SIG-M5 (cell line): Measurements from ENCODE around the gene PPP1R2C.

Experiments used
- DNase-seq: peaks from one replicate; lab custom pipeline; 2025; lab: John Stamatoyannopoulos, UW

Gene PPP1R2C

DNA sequence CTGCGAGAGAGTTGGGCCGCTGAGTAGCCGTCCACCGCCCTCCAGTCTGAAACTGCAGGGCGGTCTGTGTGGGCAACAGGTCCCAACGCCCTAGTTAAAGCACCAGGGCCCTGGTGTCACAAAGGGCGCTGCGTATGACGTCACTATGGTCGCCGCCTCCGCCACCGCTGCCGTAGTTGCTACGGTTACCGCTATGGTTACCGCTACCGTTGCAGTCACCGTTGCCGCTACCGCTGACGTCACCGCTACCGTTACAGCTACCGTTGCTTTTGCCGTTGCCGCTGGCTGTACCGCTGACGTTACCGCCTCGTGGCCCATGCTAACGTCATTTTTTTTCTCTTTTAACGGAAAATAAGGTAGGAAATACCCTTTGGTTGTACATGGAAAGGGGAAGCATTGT lies at the start of gene PPP1R2C:
PPP1R2C (minus strand) TSS at position 68 of the 400 bp plus-strand sequence. CDS start 84 bp downstream, outside the sequence.
- DNase-seq, result no peak

DNA sequence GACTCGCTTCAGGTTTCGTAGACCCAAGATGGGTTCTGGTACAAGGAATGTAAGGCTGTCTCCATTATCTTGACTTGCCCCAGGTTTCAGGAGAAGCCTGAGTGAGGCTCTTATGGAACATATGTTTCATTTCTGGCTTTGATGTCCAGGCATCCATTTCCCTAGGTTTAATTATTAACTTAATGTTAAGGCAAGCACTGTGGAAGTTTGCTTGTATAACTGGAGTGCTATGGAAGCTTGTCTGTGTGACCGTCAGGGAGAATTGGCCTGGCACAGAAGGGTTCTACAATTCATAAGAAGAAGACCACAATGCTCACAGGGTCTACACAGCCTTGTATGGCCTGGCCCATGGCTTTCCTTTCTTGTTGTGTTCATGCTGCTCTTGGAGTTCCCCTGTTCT lies 47.2 kb upstream of the PPP1R2C start:
- no peak for DNase-seq

DNA sequence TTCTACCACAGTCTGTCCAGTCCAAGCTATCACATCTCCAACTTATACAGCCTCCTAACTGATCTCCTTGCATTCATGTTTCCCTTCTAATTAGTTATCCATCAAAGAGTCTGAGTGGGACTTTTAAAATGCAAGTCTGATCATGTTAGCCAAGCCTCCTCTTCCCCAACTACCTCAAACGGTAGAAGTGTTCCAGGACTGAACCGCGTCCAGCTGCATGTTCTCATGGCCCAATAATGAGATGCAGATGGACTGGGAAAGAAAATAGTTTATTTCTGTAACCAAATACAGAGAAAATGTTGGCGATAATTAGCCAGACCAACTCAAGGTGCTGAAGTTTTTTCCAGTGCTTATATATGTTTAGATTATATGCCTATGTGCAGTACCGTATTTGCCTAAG lies 46.6 kb upstream of the PPP1R2C start:
- DNase-seq, result no peak

DNA sequence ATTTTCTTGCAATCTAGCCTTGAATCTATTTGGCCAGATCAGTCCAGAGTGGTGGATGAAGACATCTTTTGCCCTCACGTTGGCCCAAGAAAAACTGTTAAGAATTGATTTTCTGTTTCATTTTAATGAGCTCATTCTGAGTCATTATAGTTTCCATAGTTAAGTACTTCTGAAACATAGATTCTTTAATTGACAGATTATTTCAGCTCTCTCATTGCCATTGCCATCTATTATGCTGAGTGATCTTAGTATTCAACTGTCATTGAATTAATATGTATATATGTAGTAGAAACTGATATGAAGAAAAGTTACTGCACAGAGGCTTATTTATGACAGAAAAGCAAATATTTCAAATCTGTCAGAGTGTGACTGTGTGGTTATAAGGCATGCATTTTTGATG lies 45.5 kb upstream of the PPP1R2C start:
- DNase-seq, result no peak

DNA sequence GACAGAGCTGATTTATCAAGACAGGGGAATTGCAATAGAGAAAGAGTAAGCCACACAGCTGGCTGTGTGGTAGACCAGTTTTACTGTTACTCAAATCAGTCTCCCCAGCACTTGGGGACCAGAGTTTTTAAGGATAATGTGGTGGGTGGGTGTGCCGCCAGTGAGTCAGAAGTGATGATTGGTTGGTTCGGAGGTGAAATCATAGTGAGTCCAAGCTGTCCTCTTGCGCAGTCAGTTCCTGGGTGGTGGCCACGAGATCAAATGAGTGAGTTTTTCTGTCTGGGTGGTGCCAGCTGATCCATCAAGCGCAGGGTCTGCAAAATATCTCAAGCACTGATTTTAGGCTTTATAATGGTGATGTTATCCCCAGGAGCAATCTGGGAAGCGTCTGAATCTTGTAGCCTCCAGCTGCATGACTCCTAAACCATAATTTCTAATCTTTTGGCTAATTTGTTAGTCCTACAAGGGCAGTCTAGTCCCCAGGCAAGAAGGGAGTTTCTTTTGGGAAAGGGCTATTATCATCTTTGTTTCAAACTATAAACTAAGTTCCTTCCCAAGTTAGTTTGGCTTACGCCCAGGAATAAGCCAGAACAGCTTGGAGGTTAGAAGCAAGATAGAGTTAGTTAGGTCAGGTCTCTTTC lies 44.0 kb upstream of the PPP1R2C start:
- no peak for DNase-seq

DNA sequence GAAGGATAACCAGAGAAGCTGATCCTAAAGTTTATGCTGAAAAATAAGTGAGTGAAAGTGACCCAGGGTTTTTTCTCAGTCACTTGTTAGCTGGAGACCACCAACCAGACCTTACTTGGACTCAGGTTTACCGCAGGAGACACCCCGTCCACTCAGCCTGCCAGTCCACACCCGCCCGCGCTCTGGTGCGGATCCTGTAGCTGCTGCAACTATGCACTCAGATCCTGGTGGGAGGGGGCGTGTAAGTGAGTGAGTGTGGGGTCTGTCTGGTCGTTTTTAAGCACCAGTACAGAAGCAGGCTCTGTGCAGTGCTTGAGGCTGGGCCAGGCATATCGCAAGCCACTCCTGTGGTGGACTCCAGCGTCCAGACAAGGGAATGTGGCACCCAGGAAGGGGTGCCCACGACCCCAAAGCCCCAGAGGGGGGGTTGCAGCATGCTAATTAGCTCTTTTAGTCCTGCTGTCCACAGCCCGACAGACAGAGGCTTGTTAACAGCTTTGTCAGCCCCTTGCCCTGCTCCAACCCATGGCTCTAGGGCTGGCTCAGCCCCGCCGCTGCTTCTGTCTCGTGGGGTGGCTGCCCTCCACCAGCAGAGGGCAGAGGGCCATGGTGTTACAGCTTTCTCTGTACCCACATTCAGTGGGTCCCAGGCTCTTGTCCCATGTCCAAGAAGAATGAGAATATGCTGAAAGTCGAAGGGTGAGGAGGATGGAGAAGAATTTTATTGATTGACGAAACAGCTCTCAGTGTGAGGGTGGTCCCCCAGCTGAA lies 40.4 kb upstream of the PPP1R2C start:
- no peak for DNase-seq

DNA sequence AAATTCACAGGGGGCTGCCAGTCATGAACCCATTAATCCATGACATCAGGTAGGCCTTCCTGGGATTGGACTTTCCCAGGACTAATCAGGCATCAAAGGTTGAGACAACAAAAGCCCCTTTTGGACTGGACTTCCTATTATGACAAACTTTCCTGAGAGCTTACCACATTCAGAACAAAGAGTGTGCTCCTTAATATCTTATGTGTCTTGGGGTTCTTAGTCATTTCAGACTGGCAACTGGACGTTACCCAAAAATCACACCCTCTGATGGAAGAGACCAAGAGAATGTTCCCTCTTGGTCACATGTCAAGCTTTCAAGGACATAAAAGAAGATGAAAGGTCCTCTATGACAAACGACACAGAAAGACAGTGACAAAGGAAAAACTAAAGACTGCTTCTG lies 31.6 kb upstream of the PPP1R2C start:
- no peak for DNase-seq

DNA sequence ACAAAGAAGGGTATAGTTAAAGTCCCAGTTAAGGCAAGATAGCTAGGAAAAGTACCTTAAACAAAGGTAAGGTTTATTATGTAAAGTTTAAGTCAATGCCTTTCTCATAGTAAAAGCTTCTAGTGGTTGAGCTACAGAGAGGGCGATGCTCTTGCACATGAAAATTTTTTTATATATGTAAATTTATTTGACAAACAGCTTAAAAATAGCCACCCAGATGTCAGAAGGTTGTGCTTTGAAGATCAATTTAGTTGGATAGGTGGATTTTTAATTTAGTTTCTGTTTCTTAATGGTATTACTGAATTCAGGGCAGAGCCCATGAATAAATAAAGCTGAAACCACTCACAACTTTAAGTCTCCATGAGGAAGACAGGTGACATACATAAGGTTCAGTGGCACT lies 29.4 kb upstream of the PPP1R2C start:
- no peak for DNase-seq

DNA sequence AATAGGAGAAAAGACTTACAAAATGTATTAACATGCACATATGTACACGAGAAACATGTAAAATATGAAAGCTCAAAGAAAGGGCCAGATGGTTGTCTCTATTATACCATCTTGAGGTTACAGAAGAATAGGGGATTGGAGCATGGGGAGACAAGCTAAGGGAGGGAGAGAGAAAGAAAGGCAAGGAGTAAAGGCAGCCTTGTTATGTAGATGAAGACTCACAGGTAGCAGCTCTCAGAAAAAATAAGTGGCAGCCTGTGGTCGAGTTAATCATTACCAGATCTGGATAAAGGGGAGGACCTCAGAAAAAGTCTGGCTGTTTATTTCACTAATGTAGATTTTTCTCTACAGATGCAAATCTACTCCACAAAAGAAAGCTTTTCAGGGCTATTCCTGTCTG lies 26.6 kb upstream of the PPP1R2C start:
- DNase-seq, result no peak

DNA sequence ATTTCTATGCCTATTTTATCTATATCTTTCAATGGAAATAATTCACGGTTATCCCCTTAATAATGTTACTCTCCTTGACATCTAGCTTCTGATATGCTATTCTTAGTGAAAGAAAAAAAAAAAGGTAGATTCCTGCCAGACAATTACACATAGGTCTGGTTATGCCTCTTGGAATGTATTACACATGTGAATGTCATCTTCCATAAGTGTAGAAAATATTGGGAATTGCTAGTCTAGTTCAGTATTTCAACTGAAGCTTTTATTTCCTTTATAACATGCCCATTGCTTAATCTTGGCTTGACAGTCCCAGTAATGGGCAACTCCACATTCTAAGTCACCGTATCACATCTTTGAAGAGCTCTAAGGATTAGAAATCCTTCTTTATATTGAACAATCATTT lies 25.4 kb upstream of the PPP1R2C start:
- no peak for DNase-seq

DNA sequence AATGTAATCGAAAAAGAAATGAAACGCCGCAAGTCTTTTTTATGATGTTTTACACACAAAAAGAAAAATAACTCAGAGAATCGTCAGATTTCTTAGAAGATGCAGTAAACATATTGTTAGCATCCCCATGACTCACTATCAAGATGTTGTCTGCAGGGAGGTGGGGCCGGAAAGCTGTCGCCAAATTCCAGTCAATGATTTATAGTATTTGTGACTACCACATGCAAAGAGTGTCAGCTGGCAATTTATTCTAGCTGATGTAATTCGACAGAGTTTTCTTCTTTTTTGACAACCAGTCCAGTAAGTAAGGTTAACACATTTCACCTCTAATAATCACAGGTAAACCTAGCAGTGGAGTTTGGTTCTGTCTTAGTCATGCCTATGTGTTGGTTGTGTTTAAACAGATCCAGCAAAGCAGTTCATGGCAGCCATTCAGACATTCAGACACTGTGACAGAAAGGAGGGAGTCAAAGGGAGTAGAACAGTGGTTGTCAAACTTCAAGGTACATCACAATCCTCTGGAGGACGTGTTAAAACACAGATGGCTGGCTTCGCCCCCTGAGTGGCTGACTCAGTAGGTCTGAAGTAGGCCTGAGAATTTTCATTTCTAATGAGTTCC lies 19.8 kb upstream of the PPP1R2C start:
- DNase-seq, result no peak

DNA sequence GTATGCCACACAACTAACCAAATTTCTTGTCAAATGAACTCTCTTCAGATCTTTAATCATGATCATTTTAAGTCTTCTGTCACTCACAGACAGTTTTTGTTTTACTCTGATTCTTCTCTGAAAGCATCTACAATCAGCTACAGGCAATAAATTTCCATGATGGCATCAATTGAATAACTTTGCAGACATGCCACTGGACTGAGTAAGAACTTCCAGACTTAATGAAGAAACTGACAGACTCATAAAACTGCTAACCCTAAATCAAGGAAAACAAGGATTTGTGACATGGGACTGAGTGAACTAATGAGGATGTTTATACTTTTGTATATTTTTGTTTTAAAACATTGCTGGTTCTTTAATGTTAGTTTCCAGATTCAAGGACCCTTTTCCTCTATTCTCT lies 5.5 kb upstream of the PPP1R2C start:
- no peak for DNase-seq

DNA sequence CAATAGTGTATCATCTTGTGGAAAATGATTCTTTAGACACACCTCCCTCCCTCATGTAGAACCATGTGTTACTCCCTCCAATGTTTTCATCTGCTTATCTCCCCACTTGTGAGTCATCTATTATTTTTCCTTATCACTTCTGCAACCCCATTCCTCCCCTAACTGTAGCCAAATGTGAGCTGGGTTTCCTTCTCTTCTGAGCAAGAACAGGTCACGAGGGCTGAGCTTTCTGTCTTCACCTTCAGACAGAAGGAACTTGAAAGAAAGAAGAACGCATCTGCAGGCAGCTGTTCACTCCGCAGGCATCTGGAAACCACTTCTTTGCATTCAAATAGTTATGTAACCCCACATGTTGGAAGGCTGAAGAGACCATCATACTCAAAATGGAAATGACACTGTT lies 1.8 kb downstream of the PPP1R2C start:
- no peak for DNase-seq

DNA sequence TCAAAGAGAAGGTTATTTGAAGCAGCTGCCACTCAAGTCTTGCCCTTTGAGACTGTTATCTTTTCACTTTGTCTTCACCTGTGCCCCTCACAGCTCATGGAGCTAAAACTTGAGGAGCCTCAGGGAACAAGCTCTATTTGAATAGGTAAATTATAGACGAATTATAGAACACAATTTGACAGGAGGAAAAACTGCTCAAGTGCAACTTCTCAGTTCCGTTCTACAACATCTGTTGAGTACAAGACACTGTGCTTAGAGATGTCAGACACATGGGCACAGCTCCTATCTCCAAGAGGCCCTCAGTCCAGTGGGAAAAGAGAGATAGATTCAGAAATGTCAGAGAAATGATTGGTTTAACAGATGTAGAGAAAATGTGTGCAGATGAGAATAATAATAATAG lies 5.1 kb downstream of the PPP1R2C start:
- DNase-seq, result no peak

DNA sequence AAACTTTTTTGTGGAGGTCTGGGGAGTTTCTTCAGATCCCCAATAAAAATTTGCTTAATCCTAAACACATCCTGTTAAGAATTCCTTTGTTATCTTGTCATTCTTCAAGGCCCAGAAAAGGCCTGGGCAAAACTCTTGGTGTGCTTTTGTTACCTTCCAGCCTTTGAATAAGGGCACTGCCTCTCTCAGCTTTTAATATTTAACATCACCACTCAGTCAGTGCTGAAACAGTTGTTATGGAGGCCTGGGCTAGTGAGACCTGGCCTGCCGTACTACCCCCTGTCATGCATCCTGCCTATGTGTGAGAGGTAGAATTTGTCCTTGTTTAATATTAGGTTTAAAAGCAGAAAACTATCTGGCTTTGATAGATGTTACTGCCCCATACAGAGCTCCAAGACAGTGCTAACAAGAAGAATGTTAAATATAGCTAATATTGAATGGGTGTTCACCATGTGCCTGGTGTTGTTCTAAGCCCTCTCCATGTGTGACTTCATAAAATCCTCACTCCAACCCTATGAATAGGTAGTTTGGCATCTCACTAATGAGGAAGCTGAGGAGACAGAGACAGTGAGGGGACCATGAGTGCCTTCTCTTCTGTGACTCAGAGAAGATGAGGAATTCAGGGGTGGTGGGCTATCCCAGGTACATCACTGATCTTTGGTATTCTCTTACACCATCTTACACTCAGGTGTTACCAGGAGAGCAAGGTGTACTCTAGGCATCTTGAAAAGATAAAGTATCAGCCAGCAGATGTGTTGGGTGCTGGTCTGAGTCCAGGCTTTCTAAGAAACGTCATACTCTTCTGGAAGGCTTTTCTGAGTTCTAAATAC lies 6.2 kb downstream of the PPP1R2C start:
- no peak for DNase-seq

DNA sequence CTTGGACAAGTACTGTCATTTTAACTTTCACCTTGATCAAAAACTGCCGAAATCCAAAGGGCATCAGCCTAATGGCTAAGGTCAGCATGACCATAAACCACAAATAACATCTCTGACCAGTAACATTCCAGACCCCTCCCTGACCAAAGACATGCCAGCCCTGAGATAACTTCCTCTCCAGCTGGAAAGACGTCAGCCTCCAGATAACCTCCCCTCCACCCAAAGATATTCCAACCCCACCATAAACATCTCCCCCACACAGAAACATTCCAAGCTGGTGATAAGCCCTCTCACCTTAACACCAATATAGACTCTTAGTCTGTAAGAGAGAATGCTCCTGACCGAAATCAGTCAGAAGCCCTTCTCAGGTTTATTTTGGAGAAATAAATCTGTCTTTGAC lies 7.4 kb downstream of the PPP1R2C start:
- DNase-seq, result no peak

DNA sequence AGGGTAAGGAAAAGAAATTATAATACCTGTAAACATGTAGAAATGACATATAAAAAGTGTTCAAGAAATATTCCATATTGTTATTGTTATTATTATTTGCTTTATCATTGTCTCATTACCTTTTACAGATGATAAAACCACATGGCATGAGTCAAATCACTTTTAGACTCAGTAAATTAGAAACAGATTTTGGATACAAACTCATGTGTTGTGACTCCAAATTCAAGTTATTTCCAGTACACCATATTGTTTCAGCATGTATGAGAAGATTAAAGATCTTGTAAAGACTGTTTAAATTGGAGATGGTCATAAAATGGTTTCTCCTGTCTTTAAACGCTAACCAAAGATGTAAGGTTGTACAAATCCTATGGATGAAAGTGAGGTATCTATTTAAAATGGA lies 18.1 kb downstream of the PPP1R2C start:
- DNase-seq, result no peak

DNA sequence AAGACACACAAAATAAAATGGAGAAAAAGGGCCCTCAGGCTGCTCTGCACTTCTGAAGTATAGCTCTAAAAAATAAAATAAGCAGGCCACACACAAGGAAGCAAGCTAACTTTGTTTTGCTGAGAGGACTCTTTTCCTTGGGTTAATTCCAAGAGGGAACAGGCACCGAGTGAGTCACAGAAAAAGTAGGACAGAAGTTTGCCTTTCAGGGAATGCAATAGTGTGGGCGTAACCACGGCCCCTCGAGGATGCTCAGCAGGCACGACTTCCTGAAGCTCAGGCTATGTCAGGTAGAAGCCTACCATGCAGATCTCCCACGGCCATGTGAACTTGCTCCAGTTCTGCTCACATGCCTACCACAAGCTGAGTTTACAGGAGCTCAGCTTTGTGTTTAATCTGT lies 22.1 kb downstream of the PPP1R2C start:
- no peak for DNase-seq

DNA sequence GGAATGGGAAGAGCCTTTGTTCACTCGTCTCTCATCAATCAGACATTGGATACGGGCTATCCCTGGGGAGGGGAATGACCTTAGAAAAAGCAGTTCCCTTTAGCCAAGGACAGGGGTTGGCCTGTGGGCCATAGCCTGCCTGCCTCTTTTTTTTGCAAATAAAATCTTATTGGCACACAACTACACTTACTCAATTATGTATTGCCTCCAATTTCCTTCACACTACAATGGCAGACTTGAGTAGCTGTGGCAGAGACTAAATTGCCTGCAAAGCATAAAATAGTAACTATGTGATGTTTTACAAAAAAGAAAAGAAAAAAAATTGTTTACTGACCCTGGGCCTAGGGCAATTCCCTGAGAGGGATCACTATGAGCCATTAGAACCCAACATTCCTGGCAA lies 23.4 kb downstream of the PPP1R2C start:
- no peak for DNase-seq

DNA sequence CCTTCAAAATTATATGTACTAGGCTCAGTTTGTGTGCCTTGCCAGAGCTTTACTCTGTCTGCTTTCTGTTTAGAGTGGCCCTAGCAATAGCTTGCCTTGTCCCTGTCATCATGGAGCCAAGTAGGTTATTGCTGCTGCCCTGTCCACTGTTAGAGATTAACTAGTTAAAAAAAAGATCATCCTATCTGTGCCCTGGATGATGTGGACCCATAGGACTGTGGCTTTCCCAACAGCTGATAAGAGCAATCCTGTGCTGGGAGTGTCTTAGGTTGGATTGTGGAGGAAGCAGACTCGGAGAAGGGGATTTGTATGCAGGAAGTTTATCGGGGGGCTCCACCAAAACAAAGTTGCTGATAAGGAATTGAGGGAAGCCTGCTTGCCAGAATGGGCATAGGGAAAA lies 23.8 kb downstream of the PPP1R2C start:
- no peak for DNase-seq

DNA sequence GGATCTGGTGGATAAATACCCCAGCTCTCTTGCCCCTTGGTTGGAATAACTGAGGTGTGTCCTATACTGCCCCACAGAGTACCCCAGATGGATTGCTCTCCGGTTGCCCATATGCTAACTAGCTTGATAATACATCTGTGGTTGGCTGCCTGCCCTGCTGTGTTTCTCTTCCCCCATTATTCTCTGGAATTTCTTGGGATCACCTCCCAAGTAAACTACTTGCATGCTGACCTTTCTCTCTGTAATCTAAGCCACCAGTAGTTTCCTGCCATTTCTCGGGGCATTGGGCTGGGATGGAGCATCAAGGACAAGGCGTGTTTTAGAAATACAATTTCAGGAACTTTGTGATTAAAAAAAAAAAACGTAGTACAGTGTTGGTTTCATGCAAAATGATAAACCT lies 25.2 kb downstream of the PPP1R2C start:
- DNase-seq, result no peak

DNA sequence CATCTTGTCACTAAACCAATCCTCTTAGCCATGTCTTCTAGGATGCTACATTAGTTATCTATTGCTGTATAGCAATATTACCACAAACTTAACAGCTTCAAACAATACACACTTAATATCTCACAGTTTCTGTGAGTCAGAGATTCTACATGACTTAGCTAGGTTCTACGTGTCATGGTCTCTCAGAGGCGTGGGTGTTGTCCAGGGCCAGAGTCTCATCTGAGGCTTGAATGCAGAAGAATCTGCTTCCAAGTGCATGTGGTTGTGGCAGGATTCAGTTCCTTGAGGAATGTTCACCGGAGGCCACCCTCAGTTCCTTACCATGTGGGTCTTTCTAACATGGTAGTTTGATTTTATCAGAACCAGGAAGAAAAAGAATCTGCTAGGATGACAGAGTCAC lies 26.4 kb downstream of the PPP1R2C start:
- no peak for DNase-seq
